NCI-H1105 treated with DMSO at 0.1 percent for 48 hours (cell line): ENCODE results near the gene TMEM151B.
"Not testable (repeated sequence)": the region's sequence is repeated elsewhere in the genome, so short reads cannot be mapped to it uniquely, and the experiment has no call there.

Experiments
- DNase-seq: peaks from one replicate; lab custom pipeline; 2025; lab: John Stamatoyannopoulos, UW

TMEM151B gene

GRCh38 chr6:44304282-44305199, 34.3 kb downstream of the TMEM151B start:
- DNase-seq = no peak

- no peak for DNase-seq
Observed at GRCh38 chr6:44305200-44305725, 35.0 kb downstream of the TMEM151B start.

- no peak for DNase-seq
Observed at GRCh38 chr6:44306710-44307109, 36.5 kb downstream of the TMEM151B start.

GRCh38 chr6:44307217-44307616, 37.0 kb downstream of the TMEM151B start:
- no peak for DNase-seq

GRCh38 chr6:44309092-44309491, 38.8 kb downstream of the TMEM151B start:
- no peak for DNase-seq

GRCh38 chr6:44309631-44310030, 39.4 kb downstream of the TMEM151B start:
- no peak for DNase-seq

- no peak for DNase-seq
Observed at GRCh38 chr6:44310241-44310640, 40.0 kb downstream of the TMEM151B start.

GRCh38 chr6:44311304-44311703, 41.1 kb downstream of the TMEM151B start:
- no peak for DNase-seq

- DNase-seq = no peak
Observed at GRCh38 chr6:44311767-44312166, 41.5 kb downstream of the TMEM151B start.

GRCh38 chr6:44312901-44313788, 42.9 kb downstream of the TMEM151B start, which contains the start of gene AARS2:
Gene AARS2, minus strand, starts transcription at chr6:44313347. Its CDS starts 24 bp downstream, at chr6:44313323.
- DNase-seq = peak; percentile 85

- not testable (repeated sequence) for DNase-seq
Observed at GRCh38 chr6:44314657-44315056, 44.4 kb downstream of the TMEM151B start.

GRCh38 chr6:44315516-44315915, 45.3 kb downstream of the TMEM151B start:
- no peak for DNase-seq

- no peak for DNase-seq
Observed at GRCh38 chr6:44315951-44316350, 45.7 kb downstream of the TMEM151B start.

GRCh38 chr6:44316481-44316880, 46.2 kb downstream of the TMEM151B start:
- no peak for DNase-seq

- not testable (repeated sequence) for DNase-seq
Observed at GRCh38 chr6:44317136-44317631, 46.9 kb downstream of the TMEM151B start.

GRCh38 chr6:44321210-44321609, 51.0 kb downstream of the TMEM151B start:
- DNase-seq = no peak

GRCh38 chr6:44327096-44327495, 56.8 kb downstream of the TMEM151B start:
- DNase-seq = no peak

- DNase-seq = no peak
Observed at GRCh38 chr6:44327760-44328159, 57.5 kb downstream of the TMEM151B start.

GRCh38 chr6:44328203-44328602, 58.0 kb downstream of the TMEM151B start:
- DNase-seq = not testable (repeated sequence)

- DNase-seq = no peak
Observed at GRCh38 chr6:44329858-44330257, 59.6 kb downstream of the TMEM151B start.

GRCh38 chr6:44332585-44332984, 62.3 kb downstream of the TMEM151B start:
- no peak for DNase-seq

- DNase-seq = no peak
Observed at GRCh38 chr6:44333273-44333919, 63.1 kb downstream of the TMEM151B start.
